ENCODE measurements around the gene TOM1. TPM values are rescaled to one million over a fixed set of nuclear protein-coding genes. Genes with fewer than 3 reads are reported as not detected.

The TOM1 gene
- total RNA-seq, 1 donor from 2014 or later, result 29.6 TPM

DNA sequence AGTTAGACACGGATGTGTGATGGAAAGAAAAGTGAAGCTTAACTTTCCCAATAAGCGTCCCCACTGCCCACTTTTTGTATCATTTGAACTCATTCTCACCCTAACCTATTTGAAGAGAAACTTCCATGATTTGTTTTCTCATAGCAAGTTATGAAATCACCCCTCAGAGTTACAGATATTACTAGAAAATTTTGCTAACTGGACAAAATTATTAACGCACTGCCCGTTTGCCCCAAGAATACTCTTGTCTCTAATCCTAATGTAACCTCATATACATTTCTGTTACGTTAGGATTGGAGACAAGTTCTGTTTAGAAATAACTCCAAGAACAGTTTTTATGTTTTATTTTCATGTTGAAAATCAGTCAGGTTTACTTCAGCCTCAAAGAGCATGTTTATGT, 25.5 kb downstream of the TOM1 start:
- Histone ChIP-seq H3K4me2 (ENCODE audit: low read length) (no peak overlapping the region), H3K4me1 (ENCODE audit: insufficient read depth, low read length) (peaks cover 2% of the 10 kb centered on the region), H3K9ac (ENCODE audit: low read length) (no peak overlapping the region), H3K27me3 (ENCODE audit: insufficient read depth, low read length) (no peaks in the 10 kb centered on the region), H3K4me3 (ENCODE audit: insufficient read depth, low read depth, low read length) (no peak overlapping the region), H4K20me1 (ENCODE audit: insufficient read depth, low read length) (peaks cover 12% of the 10 kb centered on the region), H3K27ac (ENCODE audit: low read depth, low read length) (no peak overlapping the region), H3K79me2 (ENCODE audit: insufficient read depth, low read length) (no peaks in the 10 kb centered on the region), H3K36me3 (ENCODE audit: insufficient read depth, low read length) (peaks cover 33% of the 10 kb centered on the region), H2AFZ (ENCODE audit: low read depth, low read length) (no peak overlapping the region), H3K9me3 (ENCODE audit: insufficient read depth, low read depth, low read length) (no peaks in the 10 kb centered on the region)
- FAIRE-seq (no peak), DNase-seq (ENCODE audit: low read depth) (no peak)
- Mint-ChIP-seq H3K36me3 (ENCODE audit: low read depth, unreplicated experiment) (peaks cover 30% of the 10 kb centered on the region), H3K27me3 (ENCODE audit: low read depth, unreplicated experiment) (peaks cover 1% of the 10 kb centered on the region), H3K4me1 (ENCODE audit: low read depth, unreplicated experiment) (peaks cover 1% of the 10 kb centered on the region), H3K4me3 (ENCODE audit: unreplicated experiment) (no peak overlapping the region), H3K27ac (ENCODE audit: unreplicated experiment) (no peak overlapping the region), H3K9me3 (ENCODE audit: unreplicated experiment) (no peaks in the 10 kb centered on the region)
- TF ChIP-seq CTCF (IDR thresholded peaks at IDR 0.05; ENCODE audit: insufficient read depth, low read depth, low read length) (no peak), EZH2 (IDR thresholded peaks at IDR 0.05; ENCODE audit: insufficient read depth, low read length) (no peak)

DNA sequence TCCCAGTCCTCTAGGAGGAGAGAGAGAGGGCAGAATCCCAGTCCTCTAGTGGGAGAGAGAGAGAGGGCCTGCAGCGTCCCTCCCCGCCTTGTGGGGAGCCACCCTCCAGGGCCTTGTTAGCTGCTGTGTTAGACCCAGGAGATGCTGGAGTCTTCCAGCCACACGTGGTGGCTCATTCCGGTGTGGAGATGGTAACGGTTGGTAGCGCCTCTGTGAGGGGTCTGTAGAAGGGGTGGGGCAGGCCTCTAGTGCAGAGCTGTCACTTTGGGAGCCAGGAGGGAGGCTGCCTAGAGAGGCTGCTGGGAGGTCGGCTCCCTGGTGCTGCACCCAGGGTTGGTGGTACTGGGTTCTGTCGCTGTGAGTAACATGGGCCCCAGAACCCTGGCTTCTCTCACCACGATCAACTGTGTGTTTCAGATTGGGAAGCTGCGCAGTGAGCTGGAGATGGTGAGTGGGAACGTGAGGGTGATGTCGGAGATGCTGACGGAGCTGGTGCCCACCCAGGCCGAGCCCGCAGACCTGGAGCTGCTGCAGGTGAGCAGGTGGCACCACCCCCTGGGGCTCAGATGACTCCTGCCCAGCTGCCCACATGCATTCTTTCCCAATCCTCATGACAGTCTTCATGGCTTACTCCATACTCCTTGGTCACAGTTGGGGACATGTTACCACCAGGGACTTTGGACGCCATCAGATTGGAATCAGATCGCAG, 27.3 kb downstream of the TOM1 start:
- Histone ChIP-seq H3K4me3 (ENCODE audit: insufficient read depth, low read depth, low read length) (no peak overlapping the region), H3K27me3 (ENCODE audit: insufficient read depth, low read length) (no peaks in the 10 kb centered on the region), H3K4me1 (ENCODE audit: insufficient read depth, low read length) (peaks cover 7% of the 10 kb centered on the region), H3K27ac (ENCODE audit: low read depth, low read length) (no peak overlapping the region), H3K4me2 (ENCODE audit: low read length) (no peak overlapping the region), H3K36me3 (ENCODE audit: insufficient read depth, low read length) (peaks cover 35% of the 10 kb centered on the region), H3K79me2 (ENCODE audit: insufficient read depth, low read length) (no peaks in the 10 kb centered on the region), H3K9ac (ENCODE audit: low read length) (no peak overlapping the region), H4K20me1 (ENCODE audit: insufficient read depth, low read length) (peaks cover 7% of the 10 kb centered on the region), H3K9me3 (ENCODE audit: insufficient read depth, low read depth, low read length) (no peaks in the 10 kb centered on the region), H2AFZ (ENCODE audit: low read depth, low read length) (no peak overlapping the region)
- no peaks in the 10 kb centered on the region for H3K9me3 Mint-ChIP-seq (ENCODE audit: unreplicated experiment)
- no peak for DNase-seq (ENCODE audit: low read depth)
- FAIRE-seq, result no peak
- H3K4me3 Mint-ChIP-seq (ENCODE audit: unreplicated experiment), result no peak overlapping the region
- no peak for TF ChIP-seq EZH2 (IDR thresholded peaks at IDR 0.05; ENCODE audit: insufficient read depth, low read length)
- no peak for TF ChIP-seq CTCF (IDR thresholded peaks at IDR 0.05; ENCODE audit: insufficient read depth, low read depth, low read length)
- H3K36me3 Mint-ChIP-seq (ENCODE audit: low read depth, unreplicated experiment), result peaks cover 34% of the 10 kb centered on the region
- no peaks in the 10 kb centered on the region for H3K27me3 Mint-ChIP-seq (ENCODE audit: low read depth, unreplicated experiment)
- no peak overlapping the region for H3K27ac Mint-ChIP-seq (ENCODE audit: unreplicated experiment)
- H3K4me1 Mint-ChIP-seq (ENCODE audit: low read depth, unreplicated experiment), result peaks cover 5% of the 10 kb centered on the region
